HG03457 (cell line): ENCODE data around the gene SLC2A11.
"Not testable (repeated sequence)": the region's sequence is repeated elsewhere in the genome, so short reads cannot be mapped to it uniquely, and the experiment has no call there.

Source experiments
- ATAC-seq: cut with Tn5 transposase; IDR thresholded peaks from one replicate; pipeline ENCODE4 v1.9.1; 2021; ENCODE audit warnings: moderate number of reproducible peaks; ENCODE audit not compliant: unreplicated experiment

SLC2A11 gene

GRCh38 chr22:23884140-23884539, 26.5 kb downstream of the SLC2A11 start:
- no peak for ATAC-seq

GRCh38 chr22:23888615-23889401, 31.1 kb downstream of the SLC2A11 start:
- no peak for ATAC-seq

GRCh38 chr22:23889620-23890019, 31.9 kb downstream of the SLC2A11 start:
- ATAC-seq = no peak

GRCh38 chr22:23891726-23892125, 34.1 kb downstream of the SLC2A11 start:
- no peak for ATAC-seq

- ATAC-seq = no peak
These were observed 34.5 kb downstream of the SLC2A11 start for GRCh38 chr22:23892130-23892529.

- ATAC-seq = no peak
These were observed 35.0 kb downstream of the SLC2A11 start for GRCh38 chr22:23892706-23893105.

GRCh38 chr22:23893121-23893944, 35.7 kb downstream of the SLC2A11 start:
- ATAC-seq = no peak

GRCh38 chr22:23893945-23894709, 36.5 kb downstream of the SLC2A11 start, which contains the start of gene MIF:
TSS of gene MIF (plus strand) at chr22:23894383. CDS start at chr22:23894475, 92 bp downstream.
- peak; percentile 74 for ATAC-seq

GRCh38 chr22:23894710-23895598, 37.3 kb downstream of the SLC2A11 start:
- peak; percentile 9 for ATAC-seq

- ATAC-seq = no peak
These were observed 38.0 kb downstream of the SLC2A11 start for GRCh38 chr22:23895599-23896144.

GRCh38 chr22:23896166-23896522, 38.5 kb downstream of the SLC2A11 start:
- ATAC-seq = no peak

GRCh38 chr22:23896523-23897186, 39.0 kb downstream of the SLC2A11 start:
- no peak for ATAC-seq

- no peak for ATAC-seq
These were observed 39.6 kb downstream of the SLC2A11 start for GRCh38 chr22:23897320-23897719.

GRCh38 chr22:23898006-23898974, 40.6 kb downstream of the SLC2A11 start:
- ATAC-seq = no peak

- no peak for ATAC-seq
These were observed 41.5 kb downstream of the SLC2A11 start for GRCh38 chr22:23899042-23899745.

GRCh38 chr22:23900227-23900626, 42.6 kb downstream of the SLC2A11 start:
- not testable (repeated sequence) for ATAC-seq

- no peak for ATAC-seq
These were observed 43.9 kb downstream of the SLC2A11 start for GRCh38 chr22:23901600-23901999.
